HG03575 (cell line): ENCODE data around the gene IRGC.

Source experiments
- ATAC-seq: cut with Tn5 transposase; IDR thresholded peaks from one replicate; pipeline ENCODE4 v1.9.1; 2021; ENCODE audit not compliant: unreplicated experiment, insufficient number of reproducible peaks, low FRiP score; ENCODE audit errors: extremely low read depth

Gene IRGC

GRCh38 chr19:43690444-43690843 lies 25.4 kb upstream of the IRGC start:
- ATAC-seq, result no peak

GRCh38 chr19:43690890-43691289 lies 25.0 kb upstream of the IRGC start:
- no peak for ATAC-seq

GRCh38 chr19:43691755-43692154 lies 24.1 kb upstream of the IRGC start:
- no peak for ATAC-seq

- ATAC-seq, result no peak
Measured at GRCh38 chr19:43692385-43692784, 23.5 kb upstream of the IRGC start.

GRCh38 chr19:43692877-43693276 lies 23.0 kb upstream of the IRGC start:
- no peak for ATAC-seq

- ATAC-seq, result no peak
Measured at GRCh38 chr19:43694553-43694952, 21.3 kb upstream of the IRGC start.

GRCh38 chr19:43695985-43696704 lies 19.7 kb upstream of the IRGC start:
- ATAC-seq, result no peak

- ATAC-seq, result no peak
Measured at GRCh38 chr19:43697295-43697694, 18.6 kb upstream of the IRGC start.

GRCh38 chr19:43699506-43700394 lies 16.1 kb upstream of the IRGC start:
- no peak for ATAC-seq

- no peak for ATAC-seq
Measured at GRCh38 chr19:43700395-43701000, 15.4 kb upstream of the IRGC start.

- ATAC-seq, result no peak
Measured at GRCh38 chr19:43704002-43704705, 11.7 kb upstream of the IRGC start.

GRCh38 chr19:43705729-43706128 lies 10.1 kb upstream of the IRGC start:
- ATAC-seq, result no peak

- no peak for ATAC-seq
Measured at GRCh38 chr19:43707158-43707712, 8.6 kb upstream of the IRGC start.

GRCh38 chr19:43708716-43709115 lies 7.2 kb upstream of the IRGC start:
- ATAC-seq, result no peak

- ATAC-seq, result no peak
Measured at GRCh38 chr19:43711751-43712355, 4.0 kb upstream of the IRGC start.

GRCh38 chr19:43713208-43713607 lies 2.7 kb upstream of the IRGC start:
- no peak for ATAC-seq

- ATAC-seq, result no peak
Measured at GRCh38 chr19:43718627-43719377, 2.9 kb downstream of the IRGC start.

GRCh38 chr19:43719378-43719868 lies 3.5 kb downstream of the IRGC start:
- ATAC-seq, result no peak
